Measurements from ENCODE around the gene IFFO2. TPM values are rescaled to one million over a fixed set of nuclear protein-coding genes. Genes with fewer than 3 reads are reported as not detected.
A peak's percentile ranks its signal among the peaks of the same experiment; 100 is the strongest.

The IFFO2 gene
- total and polyA plus RNA-seq, 2 of the 13 experiments (the other 11 are each of a cell fraction or from before 2014, with no cell fraction given) = 7.3 to 16.7 TPM

GRCh38 chr1:18957136-18957521 lies 653 bp upstream of the IFFO2 start (continued):
- TF ChIP-seq BORCS8-MEF2B (CRISPR knock-in tag; IDR thresholded peaks at IDR 0.05) (peak; percentile 42; the same call in 1 of the 2 replicates), ZBTB7B (CRISPR knock-in tag; IDR thresholded peaks at IDR 0.05) (no peak), ZNF280B (CRISPR knock-in tag; IDR thresholded peaks at IDR 0.05; ENCODE audit: borderline replicate concordance) (peak; percentile 85; the same call in 1 of the 2 replicates), SPEN (CRISPR knock-in tag; IDR thresholded peaks at IDR 0.05; ENCODE audit: low read depth) (0 out of 2 replicates have a peak, but pooled peaks have one; percentile 39), TCF7L2 (IDR thresholded peaks at IDR 0.05; ENCODE audit: low read depth, low read length) (no peak), CBX1 (IDR thresholded peaks at IDR 0.05; ENCODE audit: low read depth) (no peak), NFIB (CRISPR knock-in tag; IDR thresholded peaks at IDR 0.05; ENCODE audit: borderline replicate concordance) (no peak), ZNF564 (CRISPR knock-in tag; IDR thresholded peaks at IDR 0.05) (no peak), TARDBP (CRISPR knock-in tag; IDR thresholded peaks at IDR 0.05) (0 out of 2 replicates have a peak, but pooled peaks have one; percentile 3), HNRNPUL1 (IDR thresholded peaks at IDR 0.05; ENCODE audit: low read depth, low read length) (no peak), ZNF234 (CRISPR knock-in tag; conservative IDR thresholded peaks at IDR 0.05) (no peak), ZNF549 (CRISPR knock-in tag; IDR thresholded peaks at IDR 0.05) (no peak), ZNF318 (CRISPR knock-in tag; IDR thresholded peaks at IDR 0.05) (no peak), ELF4 (CRISPR knock-in tag; IDR thresholded peaks at IDR 0.05; ENCODE audit: borderline replicate concordance) (no peak), RCOR2 (CRISPR knock-in tag; IDR thresholded peaks at IDR 0.05) (no peak)
- TF ChIP-seq, protein P1, sequence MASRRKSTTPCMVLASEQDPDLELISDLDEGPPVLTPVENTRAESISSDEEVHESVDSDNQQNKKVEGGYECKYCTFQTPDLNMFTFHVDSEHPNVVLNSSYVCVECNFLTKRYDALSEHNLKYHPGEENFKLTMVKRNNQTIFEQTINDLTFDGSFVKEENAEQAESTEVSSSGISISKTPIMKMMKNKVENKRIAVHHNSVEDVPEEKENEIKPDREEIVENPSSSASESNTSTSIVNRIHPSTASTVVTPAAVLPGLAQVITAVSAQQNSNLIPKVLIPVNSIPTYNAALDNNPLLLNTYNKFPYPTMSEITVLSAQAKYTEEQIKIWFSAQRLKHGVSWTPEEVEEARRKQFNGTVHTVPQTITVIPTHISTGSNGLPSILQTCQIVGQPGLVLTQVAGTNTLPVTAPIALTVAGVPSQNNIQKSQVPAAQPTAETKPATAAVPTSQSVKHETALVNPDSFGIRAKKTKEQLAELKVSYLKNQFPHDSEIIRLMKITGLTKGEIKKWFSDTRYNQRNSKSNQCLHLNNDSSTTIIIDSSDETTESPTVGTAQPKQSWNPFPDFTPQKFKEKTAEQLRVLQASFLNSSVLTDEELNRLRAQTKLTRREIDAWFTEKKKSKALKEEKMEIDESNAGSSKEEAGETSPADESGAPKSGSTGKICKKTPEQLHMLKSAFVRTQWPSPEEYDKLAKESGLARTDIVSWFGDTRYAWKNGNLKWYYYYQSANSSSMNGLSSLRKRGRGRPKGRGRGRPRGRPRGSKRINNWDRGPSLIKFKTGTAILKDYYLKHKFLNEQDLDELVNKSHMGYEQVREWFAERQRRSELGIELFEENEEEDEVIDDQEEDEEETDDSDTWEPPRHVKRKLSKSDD (CRISPR knock-in tag; IDR thresholded peaks at IDR 0.05; ENCODE audit: low read depth) = no peak
- TF ChIP-seq, protein P2, sequence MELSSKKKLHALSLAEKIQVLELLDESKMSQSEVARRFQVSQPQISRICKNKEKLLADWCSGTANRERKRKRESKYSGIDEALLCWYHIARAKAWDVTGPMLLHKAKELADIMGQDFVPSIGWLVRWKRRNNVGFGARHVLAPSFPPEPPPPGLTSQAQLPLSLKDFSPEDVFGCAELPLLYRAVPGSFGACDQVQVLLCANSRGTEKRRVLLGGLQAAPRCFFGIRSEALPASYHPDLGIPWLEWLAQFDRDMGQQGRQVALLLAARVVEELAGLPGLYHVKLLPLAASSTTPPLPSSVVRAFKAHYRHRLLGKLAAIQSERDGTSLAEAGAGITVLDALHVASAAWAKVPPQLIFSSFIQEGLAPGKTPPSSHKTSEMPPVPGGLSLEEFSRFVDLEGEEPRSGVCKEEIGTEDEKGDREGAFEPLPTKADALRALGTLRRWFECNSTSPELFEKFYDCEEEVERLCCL (CRISPR knock-in tag; IDR thresholded peaks at IDR 0.05; ENCODE audit: borderline replicate concordance) = no peak
